DMS53 (cell line): Measurements from ENCODE around the gene SSH2.

Source experiments
- DNase-seq: peaks from one replicate; lab custom pipeline; 2025; lab: John Stamatoyannopoulos, UW

Gene SSH2

GRCh38 chr17:29611351-29612093, 318.5 kb downstream of the SSH2 start:
- DNase-seq: no peak

GRCh38 chr17:29610395-29610794, 319.6 kb downstream of the SSH2 start:
- DNase-seq: no peak

DNA sequence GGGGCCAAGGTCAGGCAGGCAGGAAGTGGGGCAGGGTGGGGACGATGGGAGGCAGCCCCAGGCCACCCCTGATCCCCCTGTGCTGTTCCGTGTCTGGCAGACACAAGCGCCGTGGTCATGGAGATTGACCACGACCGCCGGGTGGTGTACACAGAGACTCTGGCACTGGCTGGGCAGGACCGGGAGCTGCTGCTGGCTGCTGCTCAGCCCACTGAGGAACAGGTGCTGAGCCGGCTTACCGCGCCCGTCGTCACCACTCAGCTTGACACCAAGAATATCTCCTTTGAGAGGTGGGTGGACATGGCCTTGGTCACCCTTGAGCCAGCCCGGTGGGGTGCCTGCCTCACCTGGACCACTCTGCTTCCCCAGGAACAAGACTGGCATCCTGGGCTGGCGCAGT, 321.0 kb downstream of the SSH2 start:
- no peak for DNase-seq

DNA sequence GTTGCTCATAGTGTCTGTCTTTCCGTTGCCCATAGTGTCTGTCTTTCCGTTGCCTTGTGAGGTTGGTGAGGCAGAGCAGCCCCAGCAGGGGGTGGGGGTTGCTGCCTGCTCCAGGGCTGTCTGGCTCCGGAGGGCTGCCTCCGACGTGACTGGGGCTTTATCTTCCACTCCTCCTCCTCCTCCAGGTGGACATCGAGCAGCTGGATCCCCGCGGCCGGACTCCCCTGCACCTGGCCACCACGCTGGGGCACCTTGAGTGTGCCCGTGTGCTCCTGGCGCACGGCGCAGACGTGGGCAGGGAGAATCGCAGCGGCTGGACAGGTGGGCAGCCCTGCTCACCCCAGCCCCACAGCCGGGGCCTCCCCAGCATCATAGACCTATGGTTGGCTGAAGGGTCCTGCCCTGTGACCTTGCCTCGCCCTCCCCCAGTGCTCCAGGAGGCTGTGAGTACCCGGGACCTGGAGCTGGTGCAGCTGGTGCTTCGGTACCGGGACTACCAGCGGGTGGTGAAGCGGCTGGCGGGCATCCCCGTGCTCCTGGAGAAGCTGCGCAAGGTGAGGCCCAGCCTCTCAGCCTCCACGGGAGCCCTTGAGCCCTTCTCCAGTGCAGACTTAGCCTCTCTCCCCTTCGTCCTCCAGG, 322.4 kb downstream of the SSH2 start:
- no peak for DNase-seq

DNA sequence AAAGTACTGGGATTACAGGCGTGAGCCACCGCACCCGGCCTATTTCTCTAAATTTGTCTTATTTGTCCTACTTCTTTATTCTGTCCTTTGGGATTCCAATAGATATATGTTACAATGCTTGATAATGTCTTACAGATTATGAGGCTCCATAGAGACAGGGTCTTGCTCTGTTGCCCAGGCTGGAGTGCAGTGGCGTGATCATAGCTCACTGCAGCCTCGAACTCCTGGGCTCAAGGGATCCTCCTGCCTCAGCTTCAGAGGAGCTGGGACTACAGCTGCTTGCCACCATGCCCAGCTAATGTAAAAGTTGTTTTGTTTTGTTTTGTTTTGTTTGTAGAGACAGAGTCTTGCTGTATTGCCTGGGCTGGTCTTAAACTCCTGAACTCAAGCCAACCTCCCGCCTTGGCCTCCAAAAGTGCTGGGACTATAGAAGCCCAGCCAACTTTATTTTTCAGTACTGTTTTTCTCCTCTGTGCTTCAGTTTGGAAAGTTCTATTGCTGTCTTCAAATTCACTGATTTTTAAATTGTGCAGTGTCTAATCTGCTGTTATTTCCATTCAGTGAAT, 326.8 kb downstream of the SSH2 start:
- no peak for DNase-seq

DNA sequence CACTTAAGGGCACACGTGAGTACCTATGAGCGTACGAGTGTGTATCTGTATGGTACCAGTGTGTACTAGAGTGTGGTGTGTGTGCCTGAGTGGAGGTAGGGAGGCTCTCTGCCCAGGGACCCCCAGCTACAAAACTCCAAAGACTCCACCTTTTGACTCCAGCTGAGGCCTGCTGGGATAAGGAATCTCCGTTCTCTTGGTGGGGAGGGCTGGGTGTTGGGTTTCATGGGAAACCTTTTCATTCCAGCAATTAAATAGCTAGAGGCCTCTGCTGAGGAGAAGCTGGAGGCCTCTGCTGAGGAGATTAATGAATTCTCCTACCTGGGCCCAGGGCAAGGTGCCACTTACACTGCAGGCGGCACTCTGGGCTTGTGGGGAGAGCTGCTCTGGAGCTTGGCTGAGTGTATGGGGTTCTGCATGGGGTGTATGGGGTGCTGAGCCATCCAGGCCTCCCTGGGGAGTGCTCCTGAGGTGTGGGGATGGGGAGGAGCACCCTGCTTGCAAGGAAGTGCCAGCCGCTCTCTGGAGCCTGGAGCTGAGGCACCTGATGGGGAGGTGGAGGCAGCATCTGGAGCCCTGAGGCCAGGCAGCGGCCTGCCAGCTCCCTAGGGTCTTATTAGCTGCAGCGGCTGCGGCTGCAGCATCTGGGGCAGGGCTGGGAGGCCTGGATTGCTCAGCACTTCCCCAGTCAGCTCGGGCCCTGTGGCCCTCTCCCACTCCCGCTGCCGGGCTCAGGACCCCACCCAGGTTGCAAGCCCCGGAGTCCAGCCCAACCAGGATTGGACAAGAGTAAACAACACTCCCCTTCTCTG, 332.5 kb downstream of the SSH2 start:
- DNase-seq: no peak

DNA sequence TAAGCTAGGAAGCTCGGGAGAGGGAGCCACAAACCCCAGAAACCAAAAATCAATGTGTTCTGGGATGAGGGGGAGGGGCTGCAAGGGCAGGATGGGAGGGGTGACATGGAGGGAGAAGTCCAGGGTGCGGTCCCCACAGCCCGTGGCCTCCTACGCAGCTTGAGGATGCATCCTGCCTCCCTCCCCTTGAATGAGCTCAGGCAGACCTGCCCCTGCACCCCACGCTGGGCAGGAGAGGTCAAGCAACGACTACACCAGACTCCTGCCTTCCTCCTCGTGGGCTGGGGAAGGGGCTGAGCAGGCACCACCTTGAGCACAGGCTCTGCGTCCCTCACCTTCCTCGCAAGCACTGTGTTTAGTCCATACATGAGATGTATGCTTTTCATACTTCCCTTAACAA, 333.2 kb downstream of the SSH2 start:
- DNase-seq: no peak

DNA sequence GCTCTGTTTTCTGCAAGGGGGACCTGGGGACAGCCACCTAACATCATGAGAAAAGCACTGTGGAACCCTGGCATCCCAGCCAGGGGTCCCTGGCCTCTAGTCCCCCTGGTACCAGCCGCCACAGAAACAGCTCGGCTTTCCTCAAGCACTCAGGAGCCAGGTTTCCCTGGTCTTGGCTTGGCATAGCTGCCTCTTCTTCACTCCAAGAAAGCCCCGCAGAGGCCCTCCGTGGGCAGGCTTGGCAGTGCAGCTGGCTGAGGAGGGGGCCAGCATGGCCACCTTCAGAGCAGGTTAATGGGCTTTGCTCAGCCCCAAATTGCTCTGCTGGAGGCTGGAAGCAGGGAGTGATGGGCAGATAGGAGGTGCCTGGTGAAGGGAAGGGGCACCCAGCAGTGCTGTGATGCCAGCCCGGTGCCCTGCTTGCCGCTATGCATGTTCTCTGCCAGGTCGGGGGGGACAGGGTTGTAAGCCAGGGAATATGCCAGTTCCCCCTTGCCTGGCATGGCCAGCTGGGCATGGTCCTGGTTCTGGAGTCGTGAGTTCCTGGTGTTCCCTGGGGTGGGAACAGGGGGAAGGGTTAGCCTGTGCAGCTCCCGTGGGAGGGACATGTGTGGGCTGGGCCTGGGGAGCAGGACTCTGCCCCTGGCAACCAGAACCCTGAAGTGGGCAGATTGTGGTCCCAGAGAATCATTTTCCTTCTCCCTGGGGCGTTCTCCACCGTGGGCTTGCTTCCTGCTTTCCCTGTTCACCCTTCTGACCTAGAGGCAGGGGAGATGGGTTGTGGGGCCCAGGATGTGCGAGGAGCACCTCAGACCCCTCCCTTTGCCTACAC, 333.9 kb downstream of the SSH2 start:
- DNase-seq: no peak

DNA sequence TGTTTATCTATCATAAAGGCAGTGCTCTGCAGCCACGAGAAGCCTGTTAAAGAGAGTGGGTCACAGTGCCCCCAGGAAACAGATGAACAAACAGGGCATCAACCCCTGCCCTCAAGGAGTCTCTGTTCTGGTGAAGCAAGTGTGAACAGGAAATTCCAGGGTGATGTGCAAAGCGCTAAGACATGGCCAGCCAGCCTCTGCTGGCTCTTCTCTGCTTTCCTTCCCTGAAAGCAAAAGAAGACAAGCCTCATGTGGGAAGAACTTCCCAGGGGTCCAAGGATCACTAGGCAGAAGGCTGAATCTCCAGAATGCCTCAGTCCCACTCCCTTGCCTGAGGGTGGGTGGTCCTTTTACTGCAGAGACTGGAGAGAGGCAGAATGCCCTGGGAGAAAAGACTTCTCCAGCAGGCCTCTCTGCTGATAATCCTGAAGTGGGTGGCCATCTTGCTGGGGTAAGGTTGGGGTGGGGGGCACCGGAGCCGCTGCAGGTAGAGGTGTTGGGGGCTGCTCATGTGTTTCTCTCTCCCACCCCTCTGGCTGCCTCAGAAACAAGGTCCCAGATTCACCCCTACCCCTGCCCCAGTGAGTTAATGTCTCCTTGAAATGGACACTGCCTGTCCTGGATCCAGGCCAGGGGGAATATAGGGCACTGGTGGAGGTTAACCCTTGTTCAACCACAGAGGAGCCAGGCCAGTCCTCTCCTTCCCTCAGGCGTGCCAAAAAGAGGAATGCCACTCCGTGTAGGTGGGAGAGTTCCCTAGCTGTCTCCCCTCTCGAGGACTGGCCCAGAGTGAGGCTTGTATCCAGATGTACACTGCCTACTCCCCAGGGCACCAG, 334.7 kb downstream of the SSH2 start:
- DNase-seq: no peak

DNA sequence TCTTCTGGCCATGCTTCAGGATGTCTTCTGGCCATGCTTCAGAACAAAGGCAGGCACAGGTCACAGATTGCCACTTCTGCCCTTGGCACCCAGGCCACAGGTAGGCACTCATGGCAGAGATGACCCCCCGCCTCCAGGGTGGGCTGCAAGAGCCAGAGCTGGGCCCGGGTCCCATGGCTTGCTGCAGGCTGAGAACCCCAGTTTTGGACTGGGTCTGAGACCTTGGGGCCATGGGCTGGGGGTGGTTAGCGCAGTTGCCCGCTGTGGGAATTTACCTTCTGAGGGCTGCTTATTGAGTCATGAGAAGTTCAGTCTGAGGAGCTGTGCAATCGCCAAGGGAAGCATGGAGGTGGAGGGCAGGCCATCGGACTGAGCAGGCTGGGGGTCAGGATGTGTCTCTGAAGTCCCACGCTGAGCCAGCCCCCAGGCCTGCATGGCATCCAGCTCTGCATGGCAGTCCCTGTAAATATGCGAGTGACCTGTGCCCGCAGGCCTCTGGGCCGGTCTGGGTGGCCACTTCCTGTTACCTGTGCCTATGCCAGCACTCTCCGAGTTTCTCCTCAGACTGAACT, 335.4 kb downstream of the SSH2 start:
- DNase-seq: no peak

DNA sequence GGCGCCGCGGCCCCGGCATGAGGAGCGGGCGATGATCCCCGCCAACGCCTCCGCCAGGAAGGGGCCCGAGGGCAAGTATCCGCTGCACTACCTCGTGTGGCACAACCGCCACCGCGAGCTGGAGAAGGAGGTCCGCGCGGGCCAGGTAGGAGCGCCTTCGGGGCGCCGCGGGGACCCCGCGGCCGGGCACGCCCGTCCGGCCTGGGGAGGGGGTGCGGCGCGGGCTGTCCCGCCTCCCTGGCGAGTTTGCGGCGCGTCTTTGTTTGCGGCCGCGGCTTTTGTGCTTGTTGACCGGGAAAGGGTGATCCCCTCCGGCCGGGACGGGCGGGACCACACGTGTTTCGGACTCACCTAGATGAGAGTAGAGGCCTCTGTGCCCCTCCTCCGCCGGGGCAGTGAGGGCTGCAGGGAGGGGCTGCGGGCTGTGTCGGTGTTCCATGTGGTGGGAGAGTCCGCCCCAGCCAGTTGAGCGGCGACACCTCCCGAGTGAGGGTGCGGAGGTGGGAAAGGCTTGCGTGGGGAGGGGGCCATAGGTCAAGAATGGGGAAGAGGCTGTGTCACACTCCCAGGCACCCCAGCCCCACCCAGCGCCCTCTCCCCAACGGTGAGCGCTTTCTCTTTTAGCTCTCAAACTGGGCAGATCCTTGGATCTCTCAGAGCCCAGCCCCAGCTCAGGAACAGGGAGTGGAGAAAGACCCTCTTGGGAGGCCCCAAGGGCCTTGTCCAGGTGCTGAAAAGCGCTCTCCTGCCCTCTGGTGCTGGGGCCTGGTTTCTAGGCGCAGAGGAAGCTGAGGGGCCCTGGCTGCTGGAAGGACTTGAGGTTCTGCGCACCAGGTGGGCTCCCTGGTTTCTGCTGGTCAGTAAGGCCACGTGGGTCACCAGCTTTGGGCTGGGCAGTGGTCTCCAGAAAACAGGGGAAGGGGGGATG, 336.2 kb downstream of the SSH2 start:
- peak; percentile 61 for DNase-seq

DNA sequence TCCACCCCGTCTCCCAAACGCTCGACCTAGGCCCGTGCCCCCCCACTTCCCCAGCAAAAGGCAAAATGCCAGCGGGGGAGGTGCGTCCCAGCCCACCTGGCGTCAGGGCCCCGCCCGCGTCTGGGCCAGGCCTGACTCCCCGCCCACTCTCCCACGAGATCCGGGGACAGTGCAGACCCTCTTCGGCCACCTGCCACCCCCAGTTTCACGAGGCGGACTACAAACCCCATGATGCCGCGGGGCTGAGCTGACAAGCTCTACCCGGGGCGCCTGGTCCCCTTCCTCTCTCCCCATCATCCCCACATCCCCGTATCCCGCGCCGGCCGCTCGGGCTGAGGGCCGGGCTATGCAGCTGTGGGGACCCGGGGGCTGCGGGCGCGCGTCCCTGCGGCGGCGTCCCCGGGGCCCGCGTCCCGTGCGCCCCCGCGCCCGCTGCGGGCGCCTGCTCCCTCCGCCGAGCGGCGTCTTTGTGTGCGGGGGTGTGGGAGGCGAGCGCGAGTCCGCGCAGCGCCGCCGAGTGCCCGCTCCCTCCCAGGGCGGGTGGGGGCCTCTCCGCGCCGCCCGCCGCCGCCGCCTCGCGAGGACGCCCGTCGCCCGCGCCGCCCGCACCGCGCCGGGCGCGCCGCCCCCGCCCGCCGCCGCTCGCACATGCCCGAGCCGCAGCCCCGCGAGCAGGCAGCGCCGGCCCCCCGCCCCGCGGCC, 337.0 kb downstream of the SSH2 start, which contains the start of gene ANKRD13B:
TSS of gene ANKRD13B (plus strand) at position 283 of the 702 bp plus-strand sequence. CDS start 490 bp downstream, outside the sequence.
- DNase-seq: peak; percentile 68

- peak; percentile 93 for DNase-seq
Measured at GRCh38 chr17:29591737-29592608, 338.1 kb downstream of the SSH2 start.

- DNase-seq: peak; percentile 82
Measured at GRCh38 chr17:29591146-29591736, 338.8 kb downstream of the SSH2 start.

DNA sequence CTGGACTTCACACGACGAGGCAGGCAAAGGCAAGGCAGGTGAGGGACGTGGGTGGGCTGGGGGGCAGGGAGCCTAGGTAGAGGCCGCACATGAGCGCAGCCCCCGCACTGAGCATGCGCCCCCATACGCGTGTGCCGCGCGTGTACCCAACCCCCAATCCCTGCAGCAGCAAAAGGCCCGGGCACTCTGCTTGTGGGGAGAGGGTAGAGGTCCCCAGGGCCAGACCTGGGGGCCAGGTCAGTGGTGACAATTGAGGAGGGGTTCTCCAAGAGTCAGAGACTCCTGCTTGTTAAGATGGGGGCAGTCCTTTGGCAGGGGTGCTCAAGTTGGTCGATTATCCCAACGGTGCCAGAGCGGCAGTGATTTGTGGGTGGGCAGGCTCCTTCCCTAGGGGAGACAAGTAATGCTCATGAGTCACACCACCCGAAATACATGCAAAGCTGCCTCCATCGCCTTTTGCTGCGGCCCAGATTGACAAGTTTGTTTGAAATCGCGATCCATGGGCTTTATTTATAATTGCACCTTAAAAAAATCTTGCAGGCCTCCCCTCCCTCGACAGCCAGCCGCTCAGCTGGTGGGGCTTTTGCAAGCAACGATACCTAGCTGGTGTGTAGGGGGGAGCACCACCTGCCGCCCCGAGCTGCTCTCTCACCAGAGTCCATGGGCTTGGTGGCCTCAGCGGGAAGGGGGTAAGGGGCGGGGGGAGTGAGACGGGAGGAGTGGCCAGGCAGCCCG, 339.4 kb downstream of the SSH2 start:
- DNase-seq: peak; percentile 80
